HFFc6 (cell line): ENCODE results near the gene SEMA4C. TPM values are rescaled to one million over a fixed set of nuclear protein-coding genes. Genes with fewer than 3 reads are reported as not detected.

Source experiments
- DNase-seq: peaks from one replicate; pipeline ENCODE4 v3.0.0-alpha.2; 2018
- H3K27ac Mint-ChIP-seq: 2 replicates; pipeline ENCODE4 v1.8.0; 2020; ENCODE audit warnings: mild to moderate bottlenecking, mixed read lengths
- H3K27me3 Mint-ChIP-seq: 2 replicates; pipeline ENCODE4 v1.8.0; 2021; ENCODE audit warnings: mild to moderate bottlenecking, moderate library complexity, mixed read lengths; ENCODE audit not compliant: insufficient read depth
- H3K36me3 Mint-ChIP-seq: 2 replicates; pipeline ENCODE4 v1.8.0; 2021; ENCODE audit warnings: low read depth, mixed read lengths
- H3K4me1 Mint-ChIP-seq: 2 replicates; pipeline ENCODE4 v1.8.0; 2020; ENCODE audit warnings: low read depth, mixed read lengths
- H3K4me3 Mint-ChIP-seq: 2 replicates; pipeline ENCODE4 v1.8.0; 2020; ENCODE audit warnings: mild to moderate bottlenecking, moderate library complexity, mixed read lengths
- H3K9me3 Mint-ChIP-seq: 2 replicates; pipeline ENCODE4 v1.8.0; 2020; ENCODE audit warnings: mild to moderate bottlenecking, mixed read lengths
- total RNA-seq, 6 experiments: library from RNA; stranded (reverse); fragmentation: NEBNext Ultra II Directional; extraction: Animal tissue kit (Norgen Biotek cat#: 25700); gene quantifications; 2 replicates in 1 of 6; 3 replicates in 5 of 6; pipeline ENCODE4 v1.2.3, GENCODE V29; 2021
- TF ChIP-seq, protein P1 (sequence below): fragments of 200-600 bp; sonication (generic); IDR thresholded peaks from 2 replicates; pipeline ENCODE4 v1.5.0; 2021; ENCODE audit warnings: antibody characterized with exemption, mild to moderate bottlenecking

Gene SEMA4C
- total RNA-seq, 6 experiments from 2014 or later, result 11.6 to 13.7 (median 12.7) TPM

GRCh38 chr2:96878171-96878570 lies 8.3 kb upstream of the SEMA4C start:
- peaks cover 39% of the 10 kb centered on the region for H3K27me3 Mint-ChIP-seq
- no peaks in the 10 kb centered on the region for H3K36me3 Mint-ChIP-seq
- TF ChIP-seq, protein P1, sequence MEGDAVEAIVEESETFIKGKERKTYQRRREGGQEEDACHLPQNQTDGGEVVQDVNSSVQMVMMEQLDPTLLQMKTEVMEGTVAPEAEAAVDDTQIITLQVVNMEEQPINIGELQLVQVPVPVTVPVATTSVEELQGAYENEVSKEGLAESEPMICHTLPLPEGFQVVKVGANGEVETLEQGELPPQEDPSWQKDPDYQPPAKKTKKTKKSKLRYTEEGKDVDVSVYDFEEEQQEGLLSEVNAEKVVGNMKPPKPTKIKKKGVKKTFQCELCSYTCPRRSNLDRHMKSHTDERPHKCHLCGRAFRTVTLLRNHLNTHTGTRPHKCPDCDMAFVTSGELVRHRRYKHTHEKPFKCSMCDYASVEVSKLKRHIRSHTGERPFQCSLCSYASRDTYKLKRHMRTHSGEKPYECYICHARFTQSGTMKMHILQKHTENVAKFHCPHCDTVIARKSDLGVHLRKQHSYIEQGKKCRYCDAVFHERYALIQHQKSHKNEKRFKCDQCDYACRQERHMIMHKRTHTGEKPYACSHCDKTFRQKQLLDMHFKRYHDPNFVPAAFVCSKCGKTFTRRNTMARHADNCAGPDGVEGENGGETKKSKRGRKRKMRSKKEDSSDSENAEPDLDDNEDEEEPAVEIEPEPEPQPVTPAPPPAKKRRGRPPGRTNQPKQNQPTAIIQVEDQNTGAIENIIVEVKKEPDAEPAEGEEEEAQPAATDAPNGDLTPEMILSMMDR, result no peak
- no peaks in the 10 kb centered on the region for H3K9me3 Mint-ChIP-seq
- no peak for DNase-seq
- H3K27ac Mint-ChIP-seq, result no peak overlapping the region
- H3K4me1 Mint-ChIP-seq, result 0 out of 2 replicates have a peak, but pooled peaks cover 5% of the 10 kb centered on the region
- no peak overlapping the region for H3K4me3 Mint-ChIP-seq

GRCh38 chr2:96877631-96878092 lies 7.8 kb upstream of the SEMA4C start:
- TF ChIP-seq, protein P1, result no peak
- H3K4me3 Mint-ChIP-seq, result no peak overlapping the region
- H3K27ac Mint-ChIP-seq, result no peak overlapping the region
- no peaks in the 10 kb centered on the region for H3K9me3 Mint-ChIP-seq
- H3K36me3 Mint-ChIP-seq, result no peaks in the 10 kb centered on the region
- no peak for DNase-seq
- H3K4me1 Mint-ChIP-seq, result 0 out of 2 replicates have a peak, but pooled peaks cover 5% of the 10 kb centered on the region
- H3K27me3 Mint-ChIP-seq, result peaks cover 40% of the 10 kb centered on the region

GRCh38 chr2:96877042-96877451 lies 7.2 kb upstream of the SEMA4C start:
- DNase-seq, result no peak
- H3K4me3 Mint-ChIP-seq, result no peak overlapping the region
- TF ChIP-seq, protein P1, result no peak
- H3K27ac Mint-ChIP-seq, result no peak overlapping the region
- H3K9me3 Mint-ChIP-seq, result no peaks in the 10 kb centered on the region
- H3K27me3 Mint-ChIP-seq, result peaks cover 40% of the 10 kb centered on the region
- no peaks in the 10 kb centered on the region for H3K36me3 Mint-ChIP-seq
- 0 out of 2 replicates have a peak, but pooled peaks cover 5% of the 10 kb centered on the region for H3K4me1 Mint-ChIP-seq

DNA sequence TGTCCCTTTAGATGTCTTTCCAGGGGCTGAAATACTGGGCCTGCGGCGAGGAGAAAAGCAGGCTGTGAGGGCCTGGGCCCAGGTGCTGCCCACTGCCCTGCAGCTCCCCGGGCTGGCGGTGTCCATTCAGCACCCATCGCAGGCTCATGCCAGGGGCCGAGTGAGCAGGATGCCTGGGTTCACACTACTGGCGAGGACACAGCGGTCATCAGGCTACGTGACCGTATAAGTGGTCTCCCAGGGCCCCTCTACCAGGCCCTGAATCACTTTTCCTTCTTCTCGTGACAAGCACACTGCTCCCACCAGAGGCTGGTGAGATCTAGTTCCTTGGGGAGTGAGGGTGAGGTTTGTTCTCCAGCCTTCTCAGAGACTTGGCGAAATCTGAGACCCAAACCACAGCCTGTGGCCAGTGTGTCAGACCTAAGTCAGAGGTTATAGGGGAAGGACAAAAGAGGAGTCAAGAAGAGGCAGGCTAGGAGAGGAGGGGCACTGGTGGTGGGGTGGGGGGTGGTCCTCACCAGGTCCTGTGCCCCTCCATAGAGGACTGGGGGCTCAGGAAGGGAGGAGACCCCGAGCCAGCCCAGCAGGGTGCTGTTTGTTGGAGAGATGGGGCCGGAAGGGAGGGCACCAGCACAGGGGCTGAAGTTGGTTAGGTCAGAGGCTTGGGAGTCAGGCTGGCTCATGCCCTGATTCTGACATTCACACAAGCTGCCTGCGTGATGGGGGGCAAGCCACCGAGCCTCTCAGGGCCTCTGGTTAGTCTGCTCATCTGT lies 6.6 kb upstream of the SEMA4C start:
- H3K4me1 Mint-ChIP-seq, result 0 out of 2 replicates have a peak, but pooled peaks cover 5% of the 10 kb centered on the region
- no peaks in the 10 kb centered on the region for H3K36me3 Mint-ChIP-seq
- no peak for DNase-seq
- no peak overlapping the region for H3K27ac Mint-ChIP-seq
- peaks cover 36% of the 10 kb centered on the region for H3K27me3 Mint-ChIP-seq
- no peaks in the 10 kb centered on the region for H3K9me3 Mint-ChIP-seq
- TF ChIP-seq, protein P1, result no peak
- no peak overlapping the region for H3K4me3 Mint-ChIP-seq

- TF ChIP-seq, protein P1, result peak; percentile 10; the same call in 1 of the 2 replicates
- Mint-ChIP-seq H3K27ac (no peak overlapping the region), H3K4me3 (no peak overlapping the region), H3K9me3 (no peaks in the 10 kb centered on the region), H3K27me3 (peaks cover 39% of the 10 kb centered on the region), H3K4me1 (0 out of 2 replicates have a peak, but pooled peaks cover 5% of the 10 kb centered on the region), H3K36me3 (no peaks in the 10 kb centered on the region)
- no peak for DNase-seq
Measured at GRCh38 chr2:96875498-96876268, 5.8 kb upstream of the SEMA4C start.
